HepG2 (cell line): ENCODE measurements around the gene FAM111A. TPM values are rescaled to one million over a fixed set of nuclear protein-coding genes. Genes with fewer than 3 reads are reported as not detected.

Experiments used
- AGO2 ChIP-seq: fragments of 200-400 bp; formaldehyde crosslinking; optimal IDR thresholded peaks from 2 replicates; pipeline ENCODE3; 2017; ENCODE audit warnings: mild to moderate bottlenecking, low read depth, low read length, moderate library complexity
- AKAP8 ChIP-seq: sonication (generic); formaldehyde crosslinking; IDR thresholded peaks from 2 replicates; pipeline ENCODE4 v1.5.1; 2020; ENCODE audit warnings: mild to moderate bottlenecking, missing genetic modification reagents
- EHMT2 ChIP-seq: fragments of 200-600 bp; sonication (generic); IDR thresholded peaks from 2 replicates; pipeline ENCODE4 v1.7.0; 2017; ENCODE audit warnings: antibody characterized with exemption, low read depth, low read length, borderline replicate concordance
- KDM6A ChIP-seq: IDR thresholded peaks from 2 replicates; pipeline ENCODE4 v1.6.1; 2016; ENCODE audit warnings: low read depth
- KLF9 ChIP-seq: IDR thresholded peaks from 2 replicates; pipeline ENCODE4 v1.6.1; 2016; ENCODE audit warnings: low read depth
- KMT2B ChIP-seq: IDR thresholded peaks from 2 replicates; pipeline ENCODE4 v1.6.1; 2016; ENCODE audit warnings: missing genetic modification reagents, missing compliant biosample characterization
- MYC ChIP-seq: sonication (generic); formaldehyde crosslinking; IDR thresholded peaks from 2 replicates; pipeline ENCODE4 v1.9.0; 2021; ENCODE audit warnings: missing genetic modification reagents, borderline replicate concordance
- RFX3 ChIP-seq: IDR thresholded peaks from 2 replicates; pipeline ENCODE4 v1.6.1; 2016; ENCODE audit warnings: missing biosample characterization, missing genetic modification reagents
- RXRB ChIP-seq: IDR thresholded peaks from 2 replicates; pipeline ENCODE4 v1.6.1; 2016; ENCODE audit warnings: borderline replicate concordance, missing genetic modification reagents, missing compliant biosample characterization
- SAFB2 ChIP-seq: sonication (generic); formaldehyde crosslinking; IDR thresholded peaks from 2 replicates; pipeline ENCODE4 v1.5.1; 2020; ENCODE audit warnings: missing genetic modification reagents, low read depth, mild to moderate bottlenecking, borderline replicate concordance
- ZBTB38 ChIP-seq: sonication (generic); formaldehyde crosslinking; IDR thresholded peaks from 2 replicates; pipeline ENCODE4 v1.5.1; 2020; ENCODE audit warnings: mild to moderate bottlenecking, missing genetic modification reagents
- ZBTB42 ChIP-seq: sonication (generic); formaldehyde crosslinking; IDR thresholded peaks from 2 replicates; pipeline ENCODE4 v1.5.0; 2020; ENCODE audit warnings: mild to moderate bottlenecking, missing genetic modification reagents
- ZKSCAN8 ChIP-seq: IDR thresholded peaks from 2 replicates; pipeline ENCODE4 v1.6.1; 2016; ENCODE audit warnings: borderline replicate concordance, missing genetic modification reagents, missing compliant biosample characterization
- ZNF501 ChIP-seq: sonication (generic); formaldehyde crosslinking; IDR thresholded peaks from 2 replicates; pipeline ENCODE4 v1.5.1; 2020; ENCODE audit warnings: mild to moderate bottlenecking, moderate library complexity, missing genetic modification reagents
- ZNF768 ChIP-seq: sonication (generic); formaldehyde crosslinking; IDR thresholded peaks from 2 replicates; pipeline ENCODE4 v1.4.0; 2020; ENCODE audit warnings: missing genetic modification reagents
- polyA plus RNA-seq, 8 experiments: library from polyadenylated mRNA; depleted of rRNA in 3 of 8; stranded (reverse) in 7 of 8; unstranded in 1 of 8; fragments of >200 nt; fragmentation: Illumina TruSeq in 4 of 8; extraction: Trizol in 4 of 8; gene quantifications; 2 replicates each; pipeline versions ENCODE4 v1.2.1 to v1.2.3, GENCODE V29; 2011 to 2016; ENCODE audit warnings: low read depth in 4 of 8, missing spikeins in 1 of 8, mixed read lengths in 1 of 8; ENCODE audit not compliant: insufficient read depth in 1 of 8
- total RNA-seq, 5 experiments: library from RNA; depleted of rRNA; stranded (reverse); fragments of >200 nt; fragmentation: Illumina TruSeq; extraction: Trizol; gene quantifications; 2 replicates each; pipeline ENCODE4 v1.2.3, GENCODE V29; 2016; ENCODE audit warnings: low read depth in 1 of 5
- TF ChIP-seq, protein P1 (sequence below): sonication (generic); formaldehyde crosslinking; IDR thresholded peaks from 2 replicates; pipeline ENCODE4 v1.5.0; 2020; ENCODE audit warnings: mild to moderate bottlenecking, missing genetic modification reagents, moderate library complexity
- TF ChIP-seq, protein P2 (sequence below): sonication (generic); formaldehyde crosslinking; IDR thresholded peaks from 2 replicates; pipeline ENCODE4 v1.5.0; 2020; ENCODE audit warnings: missing genetic modification reagents
- TF ChIP-seq, protein P3 (sequence below): sonication (generic); formaldehyde crosslinking; IDR thresholded peaks from one replicate; pipeline ENCODE4 v1.5.1; 2020; ENCODE audit warnings: mild to moderate bottlenecking, missing genetic modification reagents; ENCODE audit errors: not compliant biosample characterization
- TF ChIP-seq, protein P4 (sequence below): sonication (generic); formaldehyde crosslinking; IDR thresholded peaks from 2 replicates; pipeline ENCODE4 v1.4.0; 2020; ENCODE audit warnings: missing genetic modification reagents

Gene FAM111A
- total and polyA plus RNA-seq, 2 of the 13 experiments (the other 11 are each of a cell fraction or from before 2014, with no cell fraction given), result 3.2 to 13.5 TPM

GRCh38 chr11:59171508-59172322 is 29.1 kb downstream of the FAM111A start, which contains the start of gene DTX4 (continued):
- TF ChIP-seq RXRB (CRISPR knock-in tag) (no peak), KDM6A (no peak), KLF9 (no peak), KMT2B (no peak; the same call in 1 of the 2 replicates), MYC (CRISPR knock-in tag) (peak; percentile 72), AGO2 (no peak), ZNF768 (CRISPR knock-in tag) (no peak), AKAP8 (CRISPR knock-in tag) (no peak), ZBTB38 (no peak), SAFB2 (CRISPR knock-in tag) (no peak), RFX3 (CRISPR knock-in tag) (no peak), ZNF501 (CRISPR knock-in tag) (peak; percentile 58; the same call in 1 of the 2 replicates), EHMT2 (no peak), ZBTB42 (no peak), ZKSCAN8 (CRISPR knock-in tag) (0 out of 2 replicates have a peak, but pooled peaks have one; percentile 22)
- TF ChIP-seq, protein P1, sequence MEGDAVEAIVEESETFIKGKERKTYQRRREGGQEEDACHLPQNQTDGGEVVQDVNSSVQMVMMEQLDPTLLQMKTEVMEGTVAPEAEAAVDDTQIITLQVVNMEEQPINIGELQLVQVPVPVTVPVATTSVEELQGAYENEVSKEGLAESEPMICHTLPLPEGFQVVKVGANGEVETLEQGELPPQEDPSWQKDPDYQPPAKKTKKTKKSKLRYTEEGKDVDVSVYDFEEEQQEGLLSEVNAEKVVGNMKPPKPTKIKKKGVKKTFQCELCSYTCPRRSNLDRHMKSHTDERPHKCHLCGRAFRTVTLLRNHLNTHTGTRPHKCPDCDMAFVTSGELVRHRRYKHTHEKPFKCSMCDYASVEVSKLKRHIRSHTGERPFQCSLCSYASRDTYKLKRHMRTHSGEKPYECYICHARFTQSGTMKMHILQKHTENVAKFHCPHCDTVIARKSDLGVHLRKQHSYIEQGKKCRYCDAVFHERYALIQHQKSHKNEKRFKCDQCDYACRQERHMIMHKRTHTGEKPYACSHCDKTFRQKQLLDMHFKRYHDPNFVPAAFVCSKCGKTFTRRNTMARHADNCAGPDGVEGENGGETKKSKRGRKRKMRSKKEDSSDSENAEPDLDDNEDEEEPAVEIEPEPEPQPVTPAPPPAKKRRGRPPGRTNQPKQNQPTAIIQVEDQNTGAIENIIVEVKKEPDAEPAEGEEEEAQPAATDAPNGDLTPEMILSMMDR (CRISPR knock-in tag), result peak; percentile 91
- TF ChIP-seq, protein P2, sequence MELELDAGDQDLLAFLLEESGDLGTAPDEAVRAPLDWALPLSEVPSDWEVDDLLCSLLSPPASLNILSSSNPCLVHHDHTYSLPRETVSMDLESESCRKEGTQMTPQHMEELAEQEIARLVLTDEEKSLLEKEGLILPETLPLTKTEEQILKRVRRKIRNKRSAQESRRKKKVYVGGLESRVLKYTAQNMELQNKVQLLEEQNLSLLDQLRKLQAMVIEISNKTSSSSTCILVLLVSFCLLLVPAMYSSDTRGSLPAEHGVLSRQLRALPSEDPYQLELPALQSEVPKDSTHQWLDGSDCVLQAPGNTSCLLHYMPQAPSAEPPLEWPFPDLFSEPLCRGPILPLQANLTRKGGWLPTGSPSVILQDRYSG (CRISPR knock-in tag), result no peak
- TF ChIP-seq, protein P3, sequence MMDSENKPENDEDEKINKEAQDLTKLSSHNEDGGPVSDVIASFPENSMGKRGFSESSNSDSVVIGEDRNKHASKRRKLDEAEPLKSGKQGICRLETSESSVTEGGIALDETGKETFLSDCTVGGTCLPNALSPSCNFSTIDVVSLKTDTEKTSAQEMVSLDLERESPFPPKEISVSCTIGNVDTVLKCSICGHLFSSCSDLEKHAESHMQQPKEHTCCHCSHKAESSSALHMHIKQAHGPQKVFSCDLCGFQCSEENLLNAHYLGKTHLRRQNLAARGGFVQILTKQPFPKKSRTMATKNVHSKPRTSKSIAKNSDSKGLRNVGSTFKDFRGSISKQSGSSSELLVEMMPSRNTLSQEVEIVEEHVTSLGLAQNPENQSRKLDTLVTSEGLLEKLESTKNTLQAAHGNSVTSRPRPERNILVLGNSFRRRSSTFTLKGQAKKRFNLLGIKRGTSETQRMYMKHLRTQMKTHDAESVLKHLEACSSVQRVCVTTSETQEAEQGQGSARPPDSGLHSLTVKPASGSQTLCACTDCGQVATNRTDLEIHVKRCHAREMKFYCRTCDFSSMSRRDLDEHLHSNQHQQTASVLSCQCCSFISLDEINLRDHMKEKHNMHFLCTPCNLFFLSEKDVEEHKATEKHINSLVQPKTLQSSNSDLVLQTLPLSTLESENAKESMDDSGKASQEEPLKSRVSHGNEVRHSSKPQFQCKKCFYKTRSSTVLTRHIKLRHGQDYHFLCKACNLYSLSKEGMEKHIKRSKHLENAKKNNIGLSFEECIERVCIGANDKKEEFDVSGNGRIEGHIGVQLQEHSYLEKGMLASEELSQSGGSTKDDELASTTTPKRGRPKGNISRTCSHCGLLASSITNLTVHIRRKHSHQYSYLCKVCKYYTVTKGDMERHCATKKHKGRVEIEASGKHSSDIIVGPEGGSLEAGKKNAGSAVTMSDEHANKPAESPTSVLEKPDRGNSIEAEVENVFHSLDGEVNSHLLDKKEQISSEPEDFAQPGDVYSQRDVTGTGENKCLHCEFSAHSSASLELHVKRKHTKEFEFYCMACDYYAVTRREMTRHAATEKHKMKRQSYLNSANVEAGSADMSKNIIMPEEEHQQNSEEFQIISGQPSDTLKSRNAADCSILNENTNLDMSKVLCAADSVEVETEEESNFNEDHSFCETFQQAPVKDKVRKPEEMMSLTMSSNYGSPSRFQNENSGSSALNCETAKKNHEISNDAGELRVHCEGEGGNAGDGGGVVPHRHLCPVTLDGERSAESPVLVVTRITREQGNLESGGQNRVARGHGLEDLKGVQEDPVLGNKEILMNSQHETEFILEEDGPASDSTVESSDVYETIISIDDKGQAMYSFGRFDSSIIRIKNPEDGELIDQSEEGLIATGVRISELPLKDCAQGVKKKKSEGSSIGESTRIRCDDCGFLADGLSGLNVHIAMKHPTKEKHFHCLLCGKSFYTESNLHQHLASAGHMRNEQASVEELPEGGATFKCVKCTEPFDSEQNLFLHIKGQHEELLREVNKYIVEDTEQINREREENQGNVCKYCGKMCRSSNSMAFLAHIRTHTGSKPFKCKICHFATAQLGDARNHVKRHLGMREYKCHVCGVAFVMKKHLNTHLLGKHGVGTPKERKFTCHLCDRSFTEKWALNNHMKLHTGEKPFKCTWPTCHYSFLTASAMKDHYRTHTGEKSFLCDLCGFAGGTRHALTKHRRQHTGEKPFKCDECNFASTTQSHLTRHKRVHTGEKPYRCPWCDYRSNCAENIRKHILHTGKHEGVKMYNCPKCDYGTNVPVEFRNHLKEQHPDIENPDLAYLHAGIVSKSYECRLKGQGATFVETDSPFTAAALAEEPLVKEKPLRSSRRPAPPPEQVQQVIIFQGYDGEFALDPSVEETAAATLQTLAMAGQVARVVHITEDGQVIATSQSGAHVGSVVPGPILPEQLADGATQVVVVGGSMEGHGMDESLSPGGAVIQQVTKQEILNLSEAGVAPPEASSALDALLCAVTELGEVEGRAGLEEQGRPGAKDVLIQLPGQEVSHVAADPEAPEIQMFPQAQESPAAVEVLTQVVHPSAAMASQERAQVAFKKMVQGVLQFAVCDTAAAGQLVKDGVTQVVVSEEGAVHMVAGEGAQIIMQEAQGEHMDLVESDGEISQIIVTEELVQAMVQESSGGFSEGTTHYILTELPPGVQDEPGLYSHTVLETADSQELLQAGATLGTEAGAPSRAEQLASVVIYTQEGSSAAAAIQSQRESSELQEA (CRISPR knock-in tag), result no peak
- TF ChIP-seq, protein P4, sequence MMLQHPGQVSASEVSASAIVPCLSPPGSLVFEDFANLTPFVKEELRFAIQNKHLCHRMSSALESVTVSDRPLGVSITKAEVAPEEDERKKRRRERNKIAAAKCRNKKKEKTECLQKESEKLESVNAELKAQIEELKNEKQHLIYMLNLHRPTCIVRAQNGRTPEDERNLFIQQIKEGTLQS, result peak; percentile 23; the same call in 1 of the 2 replicates
